H9 (cell line): ENCODE results near the gene SLC28A3. TPM values are rescaled to one million over a fixed set of nuclear protein-coding genes. Genes with fewer than 3 reads are reported as not detected.

Experiments used
- DNase-seq: peaks from one replicate; pipeline ENCODE4 v3.0.0-alpha.2; 2017
- H2AFZ ChIP-seq: one replicate; pipeline ENCODE4 v1.6.1; 2013; ENCODE audit warnings: mild to moderate bottlenecking, low read length, control low read depth, moderate library complexity
- H2AK5ac ChIP-seq: 2 replicates; pipeline ENCODE4 v1.6.1; 2013; ENCODE audit warnings: low read length, control low read depth, mixed read lengths; ENCODE audit not compliant: insufficient read length
- H2BK120ac ChIP-seq: one replicate; pipeline ENCODE4 v1.6.1; 2013; ENCODE audit warnings: low read depth, mild to moderate bottlenecking, low read length, control low read depth, inconsistent platforms; ENCODE audit not compliant: poor library complexity, severe bottlenecking
- H2BK12ac ChIP-seq: 2 replicates; pipeline ENCODE4 v1.6.1; 2013; ENCODE audit warnings: low read length, control low read depth, mixed read lengths, low read depth; ENCODE audit not compliant: insufficient read length
- H2BK15ac ChIP-seq: 2 replicates; pipeline ENCODE4 v1.6.1; 2013; ENCODE audit warnings: low read depth, low read length, control low read depth
- H2BK20ac ChIP-seq: one replicate; pipeline ENCODE4 v1.6.1; 2013; ENCODE audit warnings: low read depth, mild to moderate bottlenecking, low read length, control low read depth, inconsistent platforms; ENCODE audit not compliant: poor library complexity, severe bottlenecking
- H2BK5ac ChIP-seq: 2 replicates; pipeline ENCODE4 v1.6.1; 2013; ENCODE audit warnings: low read length, control low read depth, mixed read lengths; ENCODE audit not compliant: insufficient read length
- H3K14ac ChIP-seq: 2 replicates; pipeline ENCODE4 v1.6.1; 2013; ENCODE audit warnings: low read length, control low read depth; ENCODE audit not compliant: insufficient read depth
- H3K18ac ChIP-seq: 2 replicates; pipeline ENCODE4 v1.6.1; 2013; ENCODE audit warnings: low read depth, mild to moderate bottlenecking, mixed read lengths, low read length, control low read depth; ENCODE audit not compliant: insufficient read length
- H3K23ac ChIP-seq: 2 replicates; pipeline ENCODE4 v1.6.1; 2013; ENCODE audit warnings: low read length, control low read depth, mixed read lengths, low read depth; ENCODE audit not compliant: insufficient read length
- H3K23me2 ChIP-seq: 2 replicates; pipeline ENCODE4 v1.6.1; 2013; ENCODE audit warnings: low read depth, mild to moderate bottlenecking, mixed read lengths, low read length, control low read depth; ENCODE audit not compliant: insufficient read length, poor library complexity, severe bottlenecking
- H3K27ac ChIP-seq: 2 replicates; pipeline ENCODE4 v1.5.1; 2013; ENCODE audit warnings: low read length, control low read depth, mixed read lengths, low read depth; ENCODE audit not compliant: insufficient read length
- H3K27me3 ChIP-seq: 2 replicates; pipeline ENCODE4 v1.6.1; 2013; ENCODE audit warnings: low read length, control low read depth, inconsistent platforms; ENCODE audit not compliant: insufficient read depth
- H3K4ac ChIP-seq: 2 replicates; pipeline ENCODE4 v1.6.1; 2013; ENCODE audit warnings: low read depth, mild to moderate bottlenecking, control low read depth, inconsistent platforms, low read length, moderate library complexity
- H3K4me1 ChIP-seq: 2 replicates; pipeline ENCODE4 v1.6.1; 2013; ENCODE audit warnings: low read length, control low read depth, inconsistent platforms; ENCODE audit not compliant: insufficient read depth
- H3K4me2 ChIP-seq: 2 replicates; pipeline ENCODE4 v1.6.1; 2013; ENCODE audit warnings: low read length, control low read depth, mixed read lengths; ENCODE audit not compliant: insufficient read length, insufficient read depth
- H3K56ac ChIP-seq: 2 replicates; pipeline ENCODE4 v1.6.1; 2013; ENCODE audit warnings: low read depth, mild to moderate bottlenecking, mixed read lengths, low read length, control low read depth; ENCODE audit not compliant: insufficient read length
- H3K79me1 ChIP-seq: 2 replicates; pipeline ENCODE4 v1.6.1; 2013; ENCODE audit warnings: low read depth, mild to moderate bottlenecking, moderate library complexity, low read length, control low read depth, inconsistent platforms; ENCODE audit not compliant: insufficient read depth, poor library complexity, severe bottlenecking
- H3K79me2 ChIP-seq: 2 replicates; pipeline ENCODE4 v1.6.1; 2013; ENCODE audit warnings: low read length, control low read depth, inconsistent platforms; ENCODE audit not compliant: insufficient read depth
- H3K9ac ChIP-seq: 2 replicates; pipeline ENCODE4 v1.6.1; 2013; ENCODE audit warnings: low read length, control low read depth, mixed read lengths; ENCODE audit not compliant: insufficient read length; ENCODE audit errors: extremely low read depth
- H3K9me3 ChIP-seq: one replicate; pipeline ENCODE4 v1.6.1; 2013; ENCODE audit warnings: low read depth, low read length, inconsistent platforms; ENCODE audit not compliant: control insufficient read depth
- H3T11ph ChIP-seq: one replicate; pipeline ENCODE4 v1.6.1; 2013; ENCODE audit warnings: mild to moderate bottlenecking, low read length, control low read depth, inconsistent platforms
- H4K20me1 ChIP-seq: one replicate; pipeline ENCODE4 v1.6.1; 2013; ENCODE audit not compliant: control insufficient read depth, insufficient read length, insufficient read depth
- H4K5ac ChIP-seq: 2 replicates; pipeline ENCODE4 v1.6.1; 2013; ENCODE audit warnings: low read depth, mild to moderate bottlenecking, mixed read lengths, low read length, control low read depth; ENCODE audit not compliant: insufficient read length
- H4K8ac ChIP-seq: replicated peaks from 2 replicates; pipeline ENCODE4 v1.6.1; 2013; ENCODE audit warnings: low read length, control low read depth, mixed read lengths, low read depth; ENCODE audit not compliant: insufficient read length
- H4K91ac ChIP-seq: 2 replicates; pipeline ENCODE4 v1.6.1; 2013; ENCODE audit warnings: low read depth, mild to moderate bottlenecking, moderate library complexity, mixed read lengths, low read length, control low read depth; ENCODE audit not compliant: insufficient read length
- H3K27ac Mint-ChIP-seq, 3 experiments: 2 replicates in 2 of 3; 3 replicates in 1 of 3; pipeline ENCODE4 v1.8.0; 2020 to 2021; ENCODE audit warnings: mixed read lengths in 3 of 3, mild to moderate bottlenecking in 1 of 3, moderate library complexity in 1 of 3
- H3K27me3 Mint-ChIP-seq: 2 replicates; pipeline ENCODE4 v1.8.0; 2021; ENCODE audit warnings: low read depth, mild to moderate bottlenecking, moderate library complexity, mixed read lengths
- H3K36me3 Mint-ChIP-seq, 3 experiments: 2 replicates in 2 of 3; 3 replicates in 1 of 3; pipeline ENCODE4 v1.8.0; 2020 to 2021; ENCODE audit warnings: low read depth in 3 of 3, mixed read lengths in 3 of 3; ENCODE audit not compliant: insufficient read depth in 1 of 3
- H3K4me1 Mint-ChIP-seq, 2 experiments: 2 replicates each; pipeline ENCODE4 v1.8.0; 2020; ENCODE audit warnings: mixed read lengths in 2 of 2
- H3K4me3 Mint-ChIP-seq, 2 experiments: 2 replicates in 1 of 2; 3 replicates in 1 of 2; pipeline ENCODE4 v1.8.0; 2020 to 2021; ENCODE audit warnings: mild to moderate bottlenecking in 2 of 2, mixed read lengths in 2 of 2, moderate library complexity in 1 of 2
- H3K9me3 Mint-ChIP-seq, 2 experiments: 2 replicates in 1 of 2; 3 replicates in 1 of 2; pipeline ENCODE4 v1.8.0; 2020; ENCODE audit warnings: mild to moderate bottlenecking in 2 of 2, mixed read lengths in 2 of 2, moderate library complexity in 1 of 2
- CTCF ChIP-seq: fragments of 200-600 bp; sonication (generic); conservative IDR thresholded peaks from 3 replicates; pipeline ENCODE4 v1.8.0; 2021; ENCODE audit warnings: antibody characterized with exemption, mild to moderate bottlenecking
- WGBS: extraction: QIAGEN DNeasy Blood & Tissue Kit; methylation state at CpG from one replicate; pipeline ENCODE4 v1.1.7; 2013; ENCODE audit warnings: missing lambda C conversion rate, low lambda C conversion rate, mixed read lengths; ENCODE audit not compliant: insufficient read length; ENCODE audit errors: extremely low coverage; 5-methylcytosine and 5-hydroxymethylcytosine counted together
- total RNA-seq: library from RNA; stranded (reverse); gene quantifications from 2 replicates; pipeline ENCODE4 v1.2.1, GENCODE V29; 2021

SLC28A3 gene
- total RNA-seq, 1 experiment from 2014 or later: not detected

- no peaks in the 10 kb centered on the region for H4K20me1 ChIP-seq
- no peak overlapping the region for H3T11ph ChIP-seq
- no peaks in the 10 kb centered on the region for H3K79me2 ChIP-seq
- H2AFZ ChIP-seq: no peak overlapping the region
- Mint-ChIP-seq H3K36me3 (no peaks in the 10 kb centered on the region; a peak in 1 of 7 replicates), H3K27ac (no peak overlapping the region), H3K4me3 (no peak overlapping the region), H3K27me3 (peaks cover 1% of the 10 kb centered on the region), H3K4me1 (peaks cover 2 to 12% of the 10 kb centered on the region in 2 experiments; a peak in 2 of 4 replicates), H3K9me3 (no peaks in the 10 kb centered on the region)
- H2AK5ac ChIP-seq: no peak overlapping the region
- no peak overlapping the region for H2BK12ac ChIP-seq
- H3K9ac ChIP-seq: no peak overlapping the region
- H3K4ac ChIP-seq: no peak overlapping the region
- no peak overlapping the region for H3K18ac ChIP-seq
- no peak overlapping the region for H2BK15ac ChIP-seq
- H3K23me2 ChIP-seq: no peaks in the 10 kb centered on the region
- H3K4me1 ChIP-seq: no peaks in the 10 kb centered on the region
- no peak for TF ChIP-seq CTCF
- H4K8ac ChIP-seq: no peak overlapping the region
- DNase-seq: no peak
- H3K56ac ChIP-seq: no peak overlapping the region
- H2BK5ac ChIP-seq: no peak overlapping the region
- no peaks in the 10 kb centered on the region for H3K9me3 ChIP-seq
- no peak overlapping the region for H4K5ac ChIP-seq
- no peak overlapping the region for H3K14ac ChIP-seq
- H3K4me2 ChIP-seq: no peak overlapping the region
- no peaks in the 10 kb centered on the region for H3K27me3 ChIP-seq
- no peak overlapping the region for H2BK20ac ChIP-seq
- H3K27ac ChIP-seq: no peak overlapping the region
- H2BK120ac ChIP-seq: no peak overlapping the region
- no peak overlapping the region for H4K91ac ChIP-seq
- H3K79me1 ChIP-seq: no peaks in the 10 kb centered on the region
- H3K23ac ChIP-seq: no peak overlapping the region
- no CpG with 5 or more reads among the region's 3 CpGs for WGBS
Measured at GRCh38 chr9:84375954-84376353, 35.4 kb upstream of the SLC28A3 start.
